LNCAP (cell line): ENCODE results near the gene KCNQ2.

Experiments
- CTCF ChIP-seq: fragments of 450-650 bp; IDR thresholded peaks from 2 replicates; pipeline ENCODE4 v1.5.1; 2017; ENCODE audit warnings: mild to moderate bottlenecking

KCNQ2 gene

GRCh38 chr20:63372971-63373885 is 99.2 kb downstream of the KCNQ2 start:
- no peak for TF ChIP-seq CTCF

- TF ChIP-seq CTCF = no peak
Measured at GRCh38 chr20:63371291-63371865, 101.1 kb downstream of the KCNQ2 start.

GRCh38 chr20:63370618-63371187 is 101.8 kb downstream of the KCNQ2 start:
- no peak for TF ChIP-seq CTCF

GRCh38 chr20:63369724-63370617 is 102.5 kb downstream of the KCNQ2 start:
- no peak for TF ChIP-seq CTCF

GRCh38 chr20:63369024-63369530 is 103.4 kb downstream of the KCNQ2 start:
- no peak for TF ChIP-seq CTCF

- TF ChIP-seq CTCF = no peak
Measured at GRCh38 chr20:63368151-63368550, 104.3 kb downstream of the KCNQ2 start.
